Tibial artery (tissue), 4 donors: ENCODE measurements around the gene PARVA.

Experiments
- DNase-seq, 2 donors: peaks; one replicate each; pipeline ENCODE4 v3.0.0-alpha.2; 2019
- H3K27ac ChIP-seq, 2 donors: fragments of 200-600 bp; sonication (generic) in 1 of 2; 1 replicate in 1 of 2; 2 replicates in 1 of 2; pipeline ENCODE4 v1.5.1; 2018 to 2019; ENCODE audit warnings: mild to moderate bottlenecking in 1 of 2
- H3K27me3 ChIP-seq, 2 donors: fragments of 200-600 bp; sonication (generic) in 1 of 2; one replicate each; pipeline versions ENCODE4 v1.5.1 to v1.6.0; 2016 to 2019
- H3K36me3 ChIP-seq, 3 donors: fragments of 200-600 bp; sonication (generic) in 2 of 3; one replicate each; pipeline ENCODE4 v1.5.1; 2016 to 2019; ENCODE audit warnings: mild to moderate bottlenecking in 2 of 3
- H3K4me1 ChIP-seq, 4 donors: fragments of 200-600 bp; sonication (generic) in 2 of 4; 1 replicate in 3 of 4; 2 replicates in 1 of 4; pipeline ENCODE4 v1.5.1; 2016 to 2019
- H3K4me3 ChIP-seq, 2 donors: fragments of 200-600 bp; sonication (generic) in 1 of 2; 1 replicate in 1 of 2; 2 replicates in 1 of 2; pipeline ENCODE4 v1.5.1; 2018 to 2019; ENCODE audit warnings: mild to moderate bottlenecking in 2 of 2
- H3K9me3 ChIP-seq, 3 donors: fragments of 200-600 bp; sonication (generic) in 1 of 3; one replicate each; pipeline ENCODE4 v1.5.1; 2016 to 2019
- intact Hi-C: fragments of 100-400 bp; cut with DNase I; formaldehyde crosslinking; loops from one replicate; pipeline ENCODE4 v1.15.0; 2023; ENCODE audit warnings: low total_unique reads
- TF ChIP-seq, protein P1 (sequence below), 2 experiments: fragments of 200-600 bp in 1 of 2; fragments of 450-650 bp in 1 of 2; IDR thresholded peaks; one replicate each; pipeline ENCODE4 v1.5.1; 2017 to 2019; ENCODE audit warnings: antibody characterized with exemption in 2 of 2, mild to moderate bottlenecking in 1 of 2, moderate library complexity in 1 of 2

Gene PARVA

GRCh38 chr11:12509371-12509770 lies 132.0 kb downstream of the PARVA start:
- Histone ChIP-seq H3K36me3 (peaks cover 32 to 60% (median 42%) of the 10 kb centered on the region in 3 donors), H3K27ac (no peak overlapping the region), H3K9me3 (no peaks in the 10 kb centered on the region), H3K4me1 (peaks cover 0 to 28% (median 5%) of the 10 kb centered on the region in 4 donors), H3K4me3 (no peak overlapping the region), H3K27me3 (no peaks in the 10 kb centered on the region)
- DNase-seq, result no peak
- TF ChIP-seq, protein P1, sequence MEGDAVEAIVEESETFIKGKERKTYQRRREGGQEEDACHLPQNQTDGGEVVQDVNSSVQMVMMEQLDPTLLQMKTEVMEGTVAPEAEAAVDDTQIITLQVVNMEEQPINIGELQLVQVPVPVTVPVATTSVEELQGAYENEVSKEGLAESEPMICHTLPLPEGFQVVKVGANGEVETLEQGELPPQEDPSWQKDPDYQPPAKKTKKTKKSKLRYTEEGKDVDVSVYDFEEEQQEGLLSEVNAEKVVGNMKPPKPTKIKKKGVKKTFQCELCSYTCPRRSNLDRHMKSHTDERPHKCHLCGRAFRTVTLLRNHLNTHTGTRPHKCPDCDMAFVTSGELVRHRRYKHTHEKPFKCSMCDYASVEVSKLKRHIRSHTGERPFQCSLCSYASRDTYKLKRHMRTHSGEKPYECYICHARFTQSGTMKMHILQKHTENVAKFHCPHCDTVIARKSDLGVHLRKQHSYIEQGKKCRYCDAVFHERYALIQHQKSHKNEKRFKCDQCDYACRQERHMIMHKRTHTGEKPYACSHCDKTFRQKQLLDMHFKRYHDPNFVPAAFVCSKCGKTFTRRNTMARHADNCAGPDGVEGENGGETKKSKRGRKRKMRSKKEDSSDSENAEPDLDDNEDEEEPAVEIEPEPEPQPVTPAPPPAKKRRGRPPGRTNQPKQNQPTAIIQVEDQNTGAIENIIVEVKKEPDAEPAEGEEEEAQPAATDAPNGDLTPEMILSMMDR (IDR thresholded peaks at IDR 0.05), result no peak
- intact Hi-C loops, result no loop called here

GRCh38 chr11:12512132-12512531 lies 134.8 kb downstream of the PARVA start:
- Histone ChIP-seq H3K27ac (no peak overlapping the region), H3K27me3 (no peaks in the 10 kb centered on the region), H3K36me3 (peaks cover 34 to 71% (median 51%) of the 10 kb centered on the region in 3 donors)

GRCh38 chr11:12512826-12513395 lies 135.5 kb downstream of the PARVA start:
- no peak overlapping the region for H3K4me3 ChIP-seq
- TF ChIP-seq, protein P1 (IDR thresholded peaks at IDR 0.05), result no peak
- no peaks in the 10 kb centered on the region for H3K27me3 ChIP-seq
- H3K4me1 ChIP-seq, result peaks cover 0 to 17% (median 4%) of the 10 kb centered on the region in 4 donors
- no peak overlapping the region for H3K27ac ChIP-seq
- intact Hi-C loops, result no loop called here
- peaks cover 36 to 73% (median 57%) of the 10 kb centered on the region in 3 donors for H3K36me3 ChIP-seq
- DNase-seq, result no peak
- no peaks in the 10 kb centered on the region for H3K9me3 ChIP-seq

More at GRCh38 chr11:12512132-12512531, 134.8 kb downstream of the PARVA start:
- TF ChIP-seq, protein P1 (IDR thresholded peaks at IDR 0.05), result no peak
- Histone ChIP-seq H3K4me3 (no peak overlapping the region), H3K9me3 (no peaks in the 10 kb centered on the region), H3K4me1 (peaks cover 0 to 23% (median 6%) of the 10 kb centered on the region in 4 donors)
- intact Hi-C loops, result no loop called here
- DNase-seq, result no peak

DNA sequence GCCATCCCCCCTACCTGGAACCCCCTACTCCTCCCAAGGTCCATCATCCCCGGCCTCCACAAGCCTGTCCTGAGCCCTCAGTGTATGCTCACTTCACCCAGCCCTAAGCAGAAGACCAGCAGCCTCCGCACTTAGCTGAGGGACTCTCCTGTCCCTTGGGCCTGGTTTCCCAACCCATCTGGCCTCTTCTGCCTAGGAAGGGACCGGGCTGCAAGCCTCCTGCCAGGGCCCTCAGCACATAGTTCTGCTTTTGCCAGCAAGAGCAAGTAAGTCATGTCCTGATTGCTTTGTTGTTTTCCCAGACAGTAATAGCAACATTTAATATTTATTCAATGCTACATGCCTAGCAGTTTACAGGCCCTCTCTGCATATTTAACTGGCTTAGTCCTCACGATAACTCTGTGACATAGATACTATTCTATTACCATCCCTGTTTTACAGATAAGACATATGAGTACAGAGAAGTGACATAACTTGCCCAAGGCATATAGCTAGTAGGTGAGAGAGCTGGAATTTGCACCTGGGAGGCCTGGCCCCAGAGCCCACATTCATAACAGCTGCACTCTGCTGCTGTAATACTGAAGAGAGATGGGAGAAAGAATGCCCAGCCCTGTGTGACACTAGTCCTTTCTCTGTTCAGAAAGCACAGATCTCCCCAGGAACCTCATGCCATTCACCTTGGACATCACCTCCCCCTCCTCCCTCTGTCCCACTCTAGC lies 139.2 kb downstream of the PARVA start:
- DNase-seq, result peak in 1 of 2 donors; percentile 34

DNA sequence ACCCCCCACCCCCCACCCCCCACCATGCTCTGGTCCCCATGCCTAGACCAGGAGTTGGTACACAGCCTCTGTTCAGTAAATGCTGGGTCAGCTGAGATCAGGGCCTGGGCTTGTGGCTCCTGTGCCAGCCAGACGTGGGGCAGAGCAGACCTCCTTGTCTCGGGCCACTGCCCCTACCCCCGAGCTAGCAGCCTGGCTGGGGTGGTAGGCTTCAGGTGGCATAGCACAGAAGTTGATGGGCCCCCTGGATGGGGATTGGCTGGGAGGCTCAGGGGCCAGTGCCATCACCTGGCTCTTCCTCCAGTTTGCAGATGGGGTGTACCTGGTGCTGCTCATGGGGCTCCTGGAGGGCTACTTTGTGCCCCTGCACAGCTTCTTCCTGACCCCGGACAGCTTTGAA lies 139.9 kb downstream of the PARVA start:
- Histone ChIP-seq H3K4me1 (peaks cover 0 to 6% (median 3%) of the 10 kb centered on the region in 4 donors), H3K27me3 (no peaks in the 10 kb centered on the region), H3K27ac (no peak overlapping the region), H3K4me3 (no peak overlapping the region), H3K36me3 (peaks cover 31 to 85% (median 79%) of the 10 kb centered on the region in 3 donors), H3K9me3 (no peaks in the 10 kb centered on the region)
- TF ChIP-seq, protein P1 (IDR thresholded peaks at IDR 0.05), result no peak
- no peak for DNase-seq
- intact Hi-C loops, result no loop called here

More for the DNA sequence above, 139.2 kb downstream of the PARVA start:
- Histone ChIP-seq H3K4me1 (peaks cover 0 to 6% (median 3%) of the 10 kb centered on the region in 4 donors), H3K4me3 (no peak overlapping the region), H3K27ac (no peak overlapping the region), H3K36me3 (peaks cover 39 to 90% (median 82%) of the 10 kb centered on the region in 3 donors), H3K9me3 (no peaks in the 10 kb centered on the region), H3K27me3 (no peaks in the 10 kb centered on the region)
- intact Hi-C loops, result no loop called here
- TF ChIP-seq, protein P1 (IDR thresholded peaks at IDR 0.05), result no peak
